22Rv1 (cell line): ENCODE results near the gene ASIC4.

Experiments
- H3K27ac ChIP-seq: fragments of 450-650 bp; 2 replicates; pipeline ENCODE4 v1.5.1; 2017
- CTCF ChIP-seq: fragments of 450-650 bp; IDR thresholded peaks from 2 replicates; pipeline ENCODE4 v1.5.1; 2017; ENCODE audit warnings: mild to moderate bottlenecking
- ZFX ChIP-seq: fragments of 450-650 bp; IDR thresholded peaks from 2 replicates; pipeline ENCODE4 v1.6.1; 2017; ENCODE audit warnings: antibody characterized with exemption, borderline replicate concordance

Gene ASIC4

DNA sequence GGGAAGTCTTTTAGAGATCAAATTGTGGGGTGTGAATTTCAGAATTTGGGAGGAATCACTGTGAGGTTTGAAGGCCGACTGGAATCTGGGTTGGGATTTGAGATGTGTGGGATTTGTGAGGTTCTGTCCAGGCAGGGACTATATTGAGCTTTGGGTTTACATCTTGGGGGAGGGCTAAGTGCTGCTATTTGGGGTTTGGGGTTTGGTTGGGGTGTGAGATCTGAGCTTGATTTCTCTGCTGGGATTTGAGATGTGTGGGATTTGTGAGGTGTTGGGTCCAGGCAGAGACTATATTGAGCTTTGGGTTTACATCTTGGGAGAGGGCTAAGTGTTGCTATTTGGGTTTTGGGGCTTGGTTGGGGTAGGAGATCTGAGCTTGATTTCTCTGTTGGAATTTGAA is 14.7 kb upstream of the ASIC4 start:
- TF ChIP-seq ZFX = no peak
- TF ChIP-seq CTCF = no peak
- no peak overlapping the region for H3K27ac ChIP-seq

- TF ChIP-seq ZFX (no peak), CTCF (peak; percentile 31)
Observed at GRCh38 chr2:219500135-219500534, 14.1 kb upstream of the ASIC4 start.

DNA sequence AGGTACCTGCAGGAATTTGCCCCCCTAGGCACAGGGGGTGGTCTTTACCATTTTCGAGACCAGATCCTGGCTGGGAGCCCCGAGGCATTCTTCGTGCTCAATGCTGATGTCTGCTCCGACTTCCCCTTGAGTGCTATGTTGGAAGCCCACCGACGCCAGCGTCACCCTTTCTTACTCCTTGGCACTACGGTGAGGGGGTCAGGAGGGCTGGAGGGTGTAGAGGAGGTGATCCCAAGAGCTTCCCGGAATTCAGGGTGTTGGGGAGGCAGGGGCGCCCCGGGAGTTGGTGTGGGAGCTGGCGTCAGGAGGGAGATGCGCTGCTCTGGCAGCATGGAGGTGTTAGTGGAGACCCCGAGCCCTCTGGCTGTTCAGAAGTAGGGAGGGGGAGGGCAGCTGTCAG is 12.4 kb upstream of the ASIC4 start:
- H3K27ac ChIP-seq = no peak overlapping the region
- no peak for TF ChIP-seq ZFX
- no peak for TF ChIP-seq CTCF

More at GRCh38 chr2:219500135-219500534, 14.1 kb upstream of the ASIC4 start:
- H3K27ac ChIP-seq = no peak overlapping the region

- H3K27ac ChIP-seq = no peak overlapping the region
- TF ChIP-seq CTCF = no peak
- TF ChIP-seq ZFX = no peak
Observed at GRCh38 chr2:219502618-219503017, 11.7 kb upstream of the ASIC4 start.

- H3K27ac ChIP-seq = no peak overlapping the region
- TF ChIP-seq ZFX (no peak), CTCF (no peak)
Observed at GRCh38 chr2:219505585-219505984, 8.7 kb upstream of the ASIC4 start.

GRCh38 chr2:219506153-219506801 is 8.0 kb upstream of the ASIC4 start:
- no peak overlapping the region for H3K27ac ChIP-seq
- TF ChIP-seq CTCF = no peak
- TF ChIP-seq ZFX = no peak

DNA sequence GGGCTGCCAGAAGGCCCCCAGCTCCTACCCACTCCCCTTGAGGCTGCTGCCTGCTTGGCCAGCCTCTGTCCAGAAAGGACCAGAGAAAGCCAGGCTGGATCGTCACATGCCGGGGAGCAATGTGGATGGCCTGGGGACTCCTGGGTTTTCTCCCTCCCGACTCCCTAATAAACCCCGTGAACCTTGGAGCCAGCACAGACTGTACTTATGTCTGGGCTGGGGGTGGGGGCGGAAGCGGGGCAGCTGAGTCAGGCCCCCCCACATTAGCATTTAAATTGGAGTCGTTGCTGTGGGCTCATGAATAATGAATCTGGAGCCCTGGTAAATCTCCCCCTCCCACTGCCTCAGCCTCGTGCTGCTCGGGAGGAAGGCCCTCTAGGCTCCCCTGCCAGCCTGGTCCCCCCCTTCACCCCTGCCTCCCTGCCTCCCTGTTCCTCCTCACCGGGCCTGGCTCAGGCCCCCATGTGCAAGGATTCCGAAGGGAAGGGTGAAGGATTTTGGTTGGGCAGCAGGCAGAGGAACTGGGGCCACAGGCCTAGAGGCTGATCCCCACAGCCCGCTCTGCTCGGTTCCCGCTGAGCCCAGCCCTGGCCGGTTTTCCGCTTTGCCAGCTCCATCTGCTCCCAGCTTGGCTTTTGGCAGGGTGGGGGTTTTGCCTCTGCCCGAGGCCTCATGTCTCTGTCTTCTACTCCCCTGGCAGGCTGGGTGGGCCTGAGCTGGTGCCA is 7.3 kb upstream of the ASIC4 start:
- TF ChIP-seq ZFX (no peak), CTCF (no peak)
- H3K27ac ChIP-seq = no peak overlapping the region
